Measurements from ENCODE around the gene CZIB.

- peak; percentile 75 for TF ChIP-seq POLR2A (IDR thresholded peaks at IDR 0.05; ENCODE audit: low read depth, low read length)
- TF ChIP-seq CTCF (conservative IDR thresholded peaks at IDR 0.05; ENCODE audit: low read depth, low read length), result no peak
- 0 out of 2 replicates have a peak, but pooled peaks have one; percentile 44 for TF ChIP-seq ELK1 (IDR thresholded peaks at IDR 0.05; ENCODE audit: borderline replicate concordance, low read depth, low read length)
- peak; percentile 63; the same call in 1 of the 2 replicates for TF ChIP-seq MAZ (IDR thresholded peaks at IDR 0.05; ENCODE audit: borderline replicate concordance, low read depth, low read length)
- TF ChIP-seq FOS (IDR thresholded peaks at IDR 0.05; ENCODE audit: low read depth, low read length), result no peak
- peak; percentile 85 for TF ChIP-seq CEBPB (IDR thresholded peaks at IDR 0.05; ENCODE audit: low read depth, low read length)
- peak; percentile 1; the same call in 1 of the 2 replicates for TF ChIP-seq RAD21 (IDR thresholded peaks at IDR 0.05; ENCODE audit: low read length)
Observed at GRCh38 chr1:53238197-53239155, 18.0 kb upstream of the CZIB start, which contains the start of gene MAGOH.

Measured in IMR-90 (cell line).